IMR-90 (cell line): ENCODE measurements around the gene CRTC1. TPM values are rescaled to one million over a fixed set of nuclear protein-coding genes. Genes with fewer than 3 reads are reported as not detected.

Source experiments
- ATAC-seq: fragments of 200-7000 bp; cut with Tn5 transposase; 2 replicates; pipeline ENCODE4 v1.9.1; 2020; ENCODE audit warnings: low read depth, mild to moderate bottlenecking, moderate library complexity
- BruUV-seq: library from RNA; stranded (reverse); fragments of 400-500 nt; replicated peaks from 2 replicates; lab custom pipeline; 2021; lab: Mats Ljungman, UMichigan
- CTCF ChIA-PET: fragments of 300-600 bp; formaldehyde crosslinking; extraction: SDS; loops from one replicate; lab custom pipeline; 2021; ENCODE audit warnings: antibody characterized with exemption; lab: Yijun Ruan, JAX
- POLR2A ChIA-PET: fragments of 300-600 bp; sonication (Branson Sonifier 250); formaldehyde crosslinking; loops from one replicate; lab custom pipeline; 2022; ENCODE audit warnings: antibody characterized with exemption; ENCODE audit not compliant: unreplicated experiment; lab: Charles Lee
- DNase-seq: peaks from one replicate; pipeline ENCODE4 v3.0.0; 2013
- H2AFZ ChIP-seq: replicated peaks from 2 replicates; pipeline ENCODE3; 2013; ENCODE audit warnings: low read length, mild to moderate bottlenecking; ENCODE audit not compliant: poor library complexity
- H2AK5ac ChIP-seq: 2 replicates; pipeline ENCODE4 v1.6.1; 2013; ENCODE audit warnings: low read depth, low read length, inconsistent platforms
- H2AK9ac ChIP-seq: replicated peaks from 2 replicates; pipeline ENCODE3; 2013; ENCODE audit warnings: mild to moderate bottlenecking, low read depth, low read length, moderate library complexity; ENCODE audit not compliant: poor library complexity
- H2BK120ac ChIP-seq: 2 replicates; pipeline ENCODE4 v1.6.1; 2013; ENCODE audit warnings: low read depth, low read length, inconsistent platforms
- H2BK15ac ChIP-seq: 3 replicates; pipeline ENCODE4 v1.6.1; 2013; ENCODE audit warnings: low read depth, low read length, inconsistent platforms
- H2BK20ac ChIP-seq: 2 replicates; pipeline ENCODE4 v1.6.1; 2013; ENCODE audit warnings: low read depth, mild to moderate bottlenecking, inconsistent platforms, low read length, moderate library complexity
- H2BK5ac ChIP-seq: 2 replicates; pipeline ENCODE4 v1.6.1; 2013; ENCODE audit warnings: mild to moderate bottlenecking, low read depth, low read length, inconsistent platforms; ENCODE audit not compliant: poor library complexity, severe bottlenecking
- H3K14ac ChIP-seq: replicated peaks from 2 replicates; pipeline ENCODE4 v1.6.1; 2013; ENCODE audit warnings: low read depth, low read length, inconsistent platforms
- H3K18ac ChIP-seq: 2 replicates; pipeline ENCODE4 v1.6.1; 2013; ENCODE audit warnings: low read depth, low read length, control low read depth
- H3K23ac ChIP-seq: 2 replicates; pipeline ENCODE4 v1.6.1; 2013; ENCODE audit warnings: low read depth, low read length, inconsistent platforms
- H3K27ac ChIP-seq: 2 replicates; pipeline ENCODE4 v1.5.1; 2013; ENCODE audit warnings: mild to moderate bottlenecking, control low read depth, low read length; ENCODE audit not compliant: insufficient read depth
- H3K27me3 ChIP-seq: 2 replicates; pipeline ENCODE4 v1.6.1; 2013; ENCODE audit warnings: low read length; ENCODE audit not compliant: control insufficient read depth, insufficient read depth
- H3K36me3 ChIP-seq: 2 replicates; pipeline ENCODE4 v1.6.1; 2013; ENCODE audit warnings: low read length, mixed read lengths; ENCODE audit not compliant: control insufficient read depth, insufficient read depth
- H3K4ac ChIP-seq: 2 replicates; pipeline ENCODE4 v1.6.1; 2013; ENCODE audit warnings: low read depth, low read length, inconsistent platforms
- H3K4me1 ChIP-seq: 2 replicates; pipeline ENCODE4 v1.6.1; 2013; ENCODE audit warnings: low read length, mixed read lengths; ENCODE audit not compliant: control insufficient read depth, insufficient read depth
- H3K4me2 ChIP-seq: 2 replicates; pipeline ENCODE4 v1.6.1; 2013; ENCODE audit warnings: low read depth, mild to moderate bottlenecking, control low read depth, low read length, moderate library complexity
- H3K4me3 ChIP-seq: 2 replicates; pipeline ENCODE4 v1.5.1; 2013; ENCODE audit warnings: low read depth, mild to moderate bottlenecking, control low read depth, low read length, moderate library complexity; ENCODE audit not compliant: insufficient read depth
- H3K56ac ChIP-seq: 2 replicates; pipeline ENCODE4 v1.6.1; 2013; ENCODE audit warnings: low read length, inconsistent platforms; ENCODE audit not compliant: insufficient read depth; ENCODE audit errors: extremely low read depth
- H3K79me1 ChIP-seq, 2 experiments: 2 replicates each; pipeline ENCODE4 v1.6.1; 2013; ENCODE audit warnings: low read length in 2 of 2, inconsistent platforms in 1 of 2, low read depth in 1 of 2
- H3K9ac ChIP-seq: 2 replicates; pipeline ENCODE4 v1.6.1; 2013; ENCODE audit warnings: low read depth, low read length, control low read depth
- H3K9me1 ChIP-seq: 2 replicates; pipeline ENCODE4 v1.6.1; 2013; ENCODE audit warnings: low read length, inconsistent platforms; ENCODE audit not compliant: insufficient read depth
- H3K9me3 ChIP-seq: 2 replicates; pipeline ENCODE4 v1.6.1; 2013; ENCODE audit warnings: low read length; ENCODE audit not compliant: control insufficient read depth, insufficient read depth
- H4K20me1 ChIP-seq: 2 replicates; pipeline ENCODE4 v1.6.1; 2013; ENCODE audit warnings: low read length, inconsistent platforms; ENCODE audit not compliant: insufficient read depth
- H4K5ac ChIP-seq: 2 replicates; pipeline ENCODE4 v1.6.1; 2013; ENCODE audit warnings: mild to moderate bottlenecking, low read depth, low read length, control low read depth
- H4K8ac ChIP-seq, 2 experiments: 2 replicates each; pipeline ENCODE4 v1.6.1; 2013; ENCODE audit warnings: low read depth in 2 of 2, low read length in 2 of 2, control low read depth in 1 of 2, inconsistent platforms in 1 of 2
- H4K91ac ChIP-seq: 2 replicates; pipeline ENCODE4 v1.6.1; 2013; ENCODE audit warnings: low read depth, low read length, inconsistent platforms; ENCODE audit not compliant: insufficient read depth
- BHLHE40 ChIP-seq: fragments of 150-350 bp; IDR thresholded peaks from 2 replicates; pipeline ENCODE4 v1.6.1; 2016; ENCODE audit warnings: mild to moderate bottlenecking, low read depth, low read length
- MAFK ChIP-seq: IDR thresholded peaks from 2 replicates; pipeline ENCODE4 v1.6.1; 2012; ENCODE audit warnings: low read depth, low read length, improper control_type of control experiment
- MXI1 ChIP-seq: IDR thresholded peaks from 2 replicates; pipeline ENCODE4 v1.6.1; 2012; ENCODE audit warnings: low read depth, mild to moderate bottlenecking, low read length, moderate library complexity, borderline replicate concordance
- NFE2L2 ChIP-seq: fragments of 150-350 bp; IDR thresholded peaks from 2 replicates; pipeline ENCODE4 v1.6.1; 2016; ENCODE audit warnings: low read depth, mild to moderate bottlenecking, low read length
- POLR2A ChIP-seq: IDR thresholded peaks from 2 replicates; pipeline ENCODE4 v1.6.1; 2012; ENCODE audit warnings: mild to moderate bottlenecking, low read depth, low read length
- RAD21 ChIP-seq: IDR thresholded peaks from 2 replicates; pipeline ENCODE4 v1.6.1; 2012; ENCODE audit warnings: low read length, improper control_type of control experiment
- RCOR1 ChIP-seq: IDR thresholded peaks from 2 replicates; pipeline ENCODE4 v1.6.1; 2012; ENCODE audit warnings: mild to moderate bottlenecking, low read length, improper control_type of control experiment; ENCODE audit not compliant: insufficient replicate concordance
- SMC3 ChIP-seq: fragments of 150-350 bp; IDR thresholded peaks from 2 replicates; pipeline ENCODE4 v1.6.1; 2016; ENCODE audit warnings: low read depth, mild to moderate bottlenecking, antibody characterized with exemption, low read length, moderate library complexity
- WGBS, 2 experiments: methylation state at CpG; one replicate each; pipeline versions ENCODE4 v1.1.5 to v1.1.7; 2013; ENCODE audit warnings: missing lambda C conversion rate in 2 of 2; ENCODE audit not compliant: insufficient read length in 1 of 2; ENCODE audit errors: extremely low coverage in 2 of 2; 5-methylcytosine and 5-hydroxymethylcytosine counted together
- dilution Hi-C: fragments of 300-500 bp; cut with HindIII; formaldehyde crosslinking; loops from one replicate; pipeline ENCODE4 v1.14.3; 2018; ENCODE audit warnings: low sequenced_read_pairs; ENCODE audit not compliant: unreplicated experiment
- in situ Hi-C: fragments of 300-500 bp; cut with MboI; formaldehyde crosslinking; loops from 3 replicates; pipeline ENCODE4 v1.14.3; 2019; ENCODE audit warnings: low sequenced_read_pairs, inconsistent platforms, mixed read lengths
- intact Hi-C: fragments of 100-400 bp; cut with micrococcal nuclease; formaldehyde crosslinking; loops from 2 replicates; pipeline ENCODE4 v1.10.0; 2022
- polyA plus RNA-seq, 3 experiments: library from polyadenylated mRNA; depleted of rRNA; stranded (reverse); fragments of >200 nt; gene quantifications; 2 replicates each; pipeline ENCODE4 v1.2.3, GENCODE V29; 2012; ENCODE audit warnings: low replicate concordance in 1 of 3
- total RNA-seq: library from RNA; depleted of rRNA; stranded (reverse); fragments of >200 nt; gene quantifications from 2 replicates; pipeline ENCODE4 v1.2.3, GENCODE V29; 2012
- TF ChIP-seq, protein P1 (sequence below): fragments of 150-350 bp; IDR thresholded peaks from 2 replicates; pipeline ENCODE4 v1.6.1; 2016; ENCODE audit warnings: low read depth, mild to moderate bottlenecking, low read length, moderate library complexity, borderline replicate concordance
- TF ChIP-seq, protein P2 (sequence below): fragments of 150-350 bp; IDR thresholded peaks from 2 replicates; pipeline ENCODE4 v1.6.1; 2017; ENCODE audit warnings: mild to moderate bottlenecking, antibody characterized with exemption, low read length, low read depth
- TF ChIP-seq, protein P3 (sequence below): conservative IDR thresholded peaks from 2 replicates; pipeline ENCODE4 v1.5.1; 2012; ENCODE audit warnings: mild to moderate bottlenecking, low read depth, low read length, improper control_type of control experiment

The CRTC1 gene
- total and polyA plus RNA-seq, 2 of the 4 experiments (the other 2 are of a cell fraction), result 0.18 to 5.7 TPM

DNA sequence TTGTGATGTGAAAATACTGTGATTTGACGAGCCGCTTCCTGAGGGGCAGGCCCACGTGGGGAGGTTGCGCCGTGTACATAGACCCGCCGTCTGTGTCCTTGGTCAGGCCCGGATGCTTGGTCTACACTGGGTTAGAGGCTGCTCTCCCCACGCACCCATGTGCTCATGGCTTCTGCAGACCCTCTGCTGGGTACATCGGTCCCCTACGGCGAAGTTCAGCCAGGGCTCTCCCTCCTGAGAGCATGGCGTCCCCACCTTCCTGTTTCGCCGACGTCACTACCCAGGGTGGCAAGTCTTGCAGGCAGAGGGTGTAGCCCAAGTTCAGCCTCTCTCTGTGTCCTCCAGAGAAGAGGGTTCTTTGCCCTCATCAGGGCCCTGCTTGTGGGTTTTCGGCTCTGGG, 96.6 kb downstream of the CRTC1 start:
- 85% methylated on average over 9 of the region's 17 CpGs; no CpG with 5 or more reads in 1 of the 2 experiments for WGBS, 2 experiments
- BruUV-seq, result no TSS peak
- TF ChIP-seq, protein P1, sequence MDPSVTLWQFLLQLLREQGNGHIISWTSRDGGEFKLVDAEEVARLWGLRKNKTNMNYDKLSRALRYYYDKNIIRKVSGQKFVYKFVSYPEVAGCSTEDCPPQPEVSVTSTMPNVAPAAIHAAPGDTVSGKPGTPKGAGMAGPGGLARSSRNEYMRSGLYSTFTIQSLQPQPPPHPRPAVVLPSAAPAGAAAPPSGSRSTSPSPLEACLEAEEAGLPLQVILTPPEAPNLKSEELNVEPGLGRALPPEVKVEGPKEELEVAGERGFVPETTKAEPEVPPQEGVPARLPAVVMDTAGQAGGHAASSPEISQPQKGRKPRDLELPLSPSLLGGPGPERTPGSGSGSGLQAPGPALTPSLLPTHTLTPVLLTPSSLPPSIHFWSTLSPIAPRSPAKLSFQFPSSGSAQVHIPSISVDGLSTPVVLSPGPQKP, result no peak
- TF ChIP-seq POLR2A (no peak), MAFK (no peak), MXI1 (no peak), NFE2L2 (no peak), RAD21 (no peak), RCOR1 (no peak), SMC3 (no peak), BHLHE40 (no peak)
- TF ChIP-seq, protein P2, sequence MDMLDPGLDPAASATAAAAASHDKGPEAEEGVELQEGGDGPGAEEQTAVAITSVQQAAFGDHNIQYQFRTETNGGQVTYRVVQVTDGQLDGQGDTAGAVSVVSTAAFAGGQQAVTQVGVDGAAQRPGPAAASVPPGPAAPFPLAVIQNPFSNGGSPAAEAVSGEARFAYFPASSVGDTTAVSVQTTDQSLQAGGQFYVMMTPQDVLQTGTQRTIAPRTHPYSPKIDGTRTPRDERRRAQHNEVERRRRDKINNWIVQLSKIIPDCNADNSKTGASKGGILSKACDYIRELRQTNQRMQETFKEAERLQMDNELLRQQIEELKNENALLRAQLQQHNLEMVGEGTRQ, result no peak
- TF ChIP-seq, protein P3, sequence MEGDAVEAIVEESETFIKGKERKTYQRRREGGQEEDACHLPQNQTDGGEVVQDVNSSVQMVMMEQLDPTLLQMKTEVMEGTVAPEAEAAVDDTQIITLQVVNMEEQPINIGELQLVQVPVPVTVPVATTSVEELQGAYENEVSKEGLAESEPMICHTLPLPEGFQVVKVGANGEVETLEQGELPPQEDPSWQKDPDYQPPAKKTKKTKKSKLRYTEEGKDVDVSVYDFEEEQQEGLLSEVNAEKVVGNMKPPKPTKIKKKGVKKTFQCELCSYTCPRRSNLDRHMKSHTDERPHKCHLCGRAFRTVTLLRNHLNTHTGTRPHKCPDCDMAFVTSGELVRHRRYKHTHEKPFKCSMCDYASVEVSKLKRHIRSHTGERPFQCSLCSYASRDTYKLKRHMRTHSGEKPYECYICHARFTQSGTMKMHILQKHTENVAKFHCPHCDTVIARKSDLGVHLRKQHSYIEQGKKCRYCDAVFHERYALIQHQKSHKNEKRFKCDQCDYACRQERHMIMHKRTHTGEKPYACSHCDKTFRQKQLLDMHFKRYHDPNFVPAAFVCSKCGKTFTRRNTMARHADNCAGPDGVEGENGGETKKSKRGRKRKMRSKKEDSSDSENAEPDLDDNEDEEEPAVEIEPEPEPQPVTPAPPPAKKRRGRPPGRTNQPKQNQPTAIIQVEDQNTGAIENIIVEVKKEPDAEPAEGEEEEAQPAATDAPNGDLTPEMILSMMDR, result no peak
- no peak overlapping the region for H2BK5ac ChIP-seq
- in situ Hi-C loops (no loop called here), intact Hi-C loops (no loop called here), dilution Hi-C loops (no loop called here)
- H3K4me1 ChIP-seq, result peaks cover 14% of the 10 kb centered on the region
- H2BK20ac ChIP-seq, result no peak overlapping the region
- no peak overlapping the region for H2AK5ac ChIP-seq
- CTCF ChIA-PET, result no interaction called here
- no peak overlapping the region for H3K56ac ChIP-seq
- H3K36me3 ChIP-seq, result no peaks in the 10 kb centered on the region
- H3K4me3 ChIP-seq, result no peak overlapping the region
- no peaks in the 10 kb centered on the region for H3K9me3 ChIP-seq
- no peak overlapping the region for H2BK120ac ChIP-seq
- DNase-seq, result no peak
- no peak overlapping the region for H4K5ac ChIP-seq
- no peak overlapping the region for H2AFZ ChIP-seq
- no peak overlapping the region for H3K4me2 ChIP-seq
- H4K8ac ChIP-seq, result no peak overlapping the region
- no peaks in the 10 kb centered on the region for H3K79me1 ChIP-seq
- H2BK15ac ChIP-seq, result no peak overlapping the region
- H3K14ac ChIP-seq, result no peak overlapping the region; the same call in 1 of the 2 replicates
- H3K9ac ChIP-seq, result no peak overlapping the region
- H3K9me1 ChIP-seq, result peaks cover 5% of the 10 kb centered on the region; the same call in 1 of the 2 replicates
- POLR2A ChIA-PET, result no interaction called here
- no peak overlapping the region for H3K18ac ChIP-seq
- H3K4ac ChIP-seq, result no peak overlapping the region
- H3K27ac ChIP-seq, result no peak overlapping the region
- H3K27me3 ChIP-seq, result peaks cover 3% of the 10 kb centered on the region; the same call in 1 of the 2 replicates
- H4K91ac ChIP-seq, result no peak overlapping the region
- ATAC-seq, result no peak
- no peak overlapping the region for H3K23ac ChIP-seq
- no peak overlapping the region for H2AK9ac ChIP-seq
- H4K20me1 ChIP-seq, result peaks cover 11% of the 10 kb centered on the region
